Thymus (tissue), 11 donors: Measurements from ENCODE around the gene CD24. TPM values are rescaled to one million over a fixed set of nuclear protein-coding genes. Genes with fewer than 3 reads are reported as not detected.
A peak's percentile ranks its signal among the peaks of the same experiment; 100 is the strongest.
"Not testable (repeated sequence)": the region's sequence is repeated elsewhere in the genome, so short reads cannot be mapped to it uniquely, and the experiment has no call there.

Experiments
- DNase-seq, 9 donors: peaks; one replicate each; pipeline ENCODE4 v3.0.0-alpha.2; 2013; ENCODE audit warnings: low spot score in 9 of 9, low read depth in 6 of 9, missing footprints in 1 of 9
- H3K27ac ChIP-seq, 2 donors: one replicate each; pipeline ENCODE4 v1.5.1; 2013; ENCODE audit warnings: control low read depth in 1 of 2, low read depth in 1 of 2, low read length in 1 of 2, mild to moderate bottlenecking in 1 of 2, moderate library complexity in 1 of 2
- H3K27me3 ChIP-seq, 2 donors: one replicate each; pipeline ENCODE4 v1.5.1; 2013; ENCODE audit warnings: low read length in 1 of 2; ENCODE audit not compliant: control insufficient read depth in 2 of 2, insufficient read depth in 1 of 2
- H3K36me3 ChIP-seq, 2 donors: one replicate each; pipeline ENCODE4 v1.5.1; 2013; ENCODE audit warnings: low read length in 1 of 2, mild to moderate bottlenecking in 1 of 2, moderate library complexity in 1 of 2; ENCODE audit not compliant: control insufficient read depth in 2 of 2, insufficient read depth in 2 of 2
- H3K4me1 ChIP-seq, 2 donors: one replicate each; pipeline ENCODE4 v1.5.1; 2013; ENCODE audit warnings: low read length in 2 of 2; ENCODE audit not compliant: control insufficient read depth in 2 of 2, insufficient read depth in 2 of 2
- H3K4me3 ChIP-seq, 2 donors: one replicate each; pipeline ENCODE4 v1.5.1; 2013; ENCODE audit warnings: low read length in 2 of 2, control low read depth in 1 of 2, mild to moderate bottlenecking in 1 of 2
- H3K9me3 ChIP-seq, 2 donors: one replicate each; pipeline ENCODE4 v1.5.1; 2013; ENCODE audit warnings: low read length in 1 of 2, mild to moderate bottlenecking in 1 of 2; ENCODE audit not compliant: control insufficient read depth in 2 of 2, insufficient read depth in 1 of 2
- WGBS: extraction: QIAGEN DNeasy Blood & Tissue Kit; methylation state at CpG from one replicate; pipeline ENCODE4 v1.1.7; 2013; 5-methylcytosine and 5-hydroxymethylcytosine counted together
- polyA plus RNA-seq: library from polyadenylated mRNA; stranded (reverse); fragments of 200-250 nt; gene quantifications from one replicate; pipeline ENCODE4 v1.2.3, GENCODE V29; 2013
- total RNA-seq: library from RNA; stranded (reverse); fragments of 120-200 nt; gene quantifications from one replicate; pipeline ENCODE4 v1.2.4, GENCODE V29; 2013
- donor health status: healthy.

The CD24 gene
- total and polyA plus RNA-seq, 2 donors, result 13.3 to 71.5 TPM

DNA sequence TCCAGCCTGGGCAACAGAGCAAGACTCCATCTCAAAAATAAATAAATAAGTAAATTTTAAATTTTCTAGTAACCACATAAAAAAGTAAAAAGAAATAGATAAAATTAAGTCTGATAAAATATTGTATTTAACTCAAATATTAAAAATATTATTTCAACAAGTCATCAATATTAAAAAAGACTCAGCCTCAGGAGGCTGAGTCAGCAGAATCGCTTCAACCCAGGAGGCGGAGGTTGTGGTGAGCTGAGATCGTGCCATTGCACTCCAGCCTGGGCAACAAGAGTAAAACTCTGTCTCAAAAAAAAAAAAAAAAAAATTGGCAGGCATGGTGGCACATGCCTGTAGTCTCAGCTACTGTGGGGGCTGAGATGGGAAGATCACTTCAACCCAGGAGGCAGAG, 15.2 kb upstream of the CD24 start:
- not testable (repeated sequence) for H3K4me1 ChIP-seq, H3K27ac ChIP-seq, DNase-seq, H3K36me3 ChIP-seq, H3K27me3 ChIP-seq, H3K9me3 ChIP-seq, H3K4me3 ChIP-seq
- 53% methylated on average over 3 of the region's 3 CpGs for WGBS

DNA sequence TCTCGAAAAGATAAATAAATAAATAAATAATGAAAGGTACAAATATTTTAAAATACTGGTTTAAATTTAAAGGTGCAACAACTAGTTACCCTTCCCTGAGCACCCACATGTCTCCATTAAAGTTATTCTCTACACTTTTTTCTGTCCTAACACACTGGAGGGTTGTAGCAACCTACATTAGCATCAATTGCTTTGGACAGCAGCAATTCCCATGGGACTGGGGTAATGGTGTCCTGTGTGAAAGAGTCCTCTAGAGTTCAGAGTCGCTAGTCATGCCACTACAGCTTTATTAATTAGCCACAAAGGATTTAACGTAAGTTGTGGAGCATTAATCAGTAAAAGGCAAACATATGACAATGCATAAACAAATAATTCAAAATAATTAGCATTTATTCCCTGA, 14.1 kb upstream of the CD24 start:
- DNase-seq, result no peak
- no peaks in the 10 kb centered on the region for H3K4me1 ChIP-seq
- peaks cover 0 to 3% of the 10 kb centered on the region in 2 donors for H3K27me3 ChIP-seq
- H3K27ac ChIP-seq, result no peak overlapping the region
- no peaks in the 10 kb centered on the region for H3K36me3 ChIP-seq
- H3K4me3 ChIP-seq, result no peak overlapping the region
- WGBS, result 92% methylated on average over 3 of the region's 3 CpGs
- no peaks in the 10 kb centered on the region for H3K9me3 ChIP-seq

DNA sequence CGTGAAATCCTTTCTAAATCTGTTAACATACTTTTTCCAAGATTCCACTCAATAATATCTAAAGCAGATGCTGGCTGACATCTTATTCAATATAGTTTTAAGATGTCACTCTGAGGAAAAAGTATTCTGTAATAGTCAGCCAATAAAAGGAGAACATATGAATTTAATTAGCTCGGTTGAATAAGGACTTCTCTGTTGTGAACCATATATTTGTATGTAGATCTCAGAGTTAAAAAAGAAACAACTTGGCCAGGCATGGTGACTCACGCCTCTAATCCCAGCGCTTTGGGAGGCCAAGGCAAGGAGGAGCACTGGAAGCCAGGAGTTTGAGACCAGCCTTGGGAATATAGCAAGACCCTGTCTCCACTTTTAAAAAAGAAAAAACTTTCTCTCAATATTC, 7.4 kb upstream of the CD24 start:
- H3K27me3 ChIP-seq, result peaks cover 10 to 21% of the 10 kb centered on the region in 2 donors
- 96% methylated on average over 4 of the region's 4 CpGs for WGBS
- H3K9me3 ChIP-seq, result no peaks in the 10 kb centered on the region
- H3K27ac ChIP-seq, result no peak overlapping the region
- H3K4me1 ChIP-seq, result no peaks in the 10 kb centered on the region
- no peaks in the 10 kb centered on the region for H3K36me3 ChIP-seq
- no peak for DNase-seq
- no peak overlapping the region for H3K4me3 ChIP-seq

DNA sequence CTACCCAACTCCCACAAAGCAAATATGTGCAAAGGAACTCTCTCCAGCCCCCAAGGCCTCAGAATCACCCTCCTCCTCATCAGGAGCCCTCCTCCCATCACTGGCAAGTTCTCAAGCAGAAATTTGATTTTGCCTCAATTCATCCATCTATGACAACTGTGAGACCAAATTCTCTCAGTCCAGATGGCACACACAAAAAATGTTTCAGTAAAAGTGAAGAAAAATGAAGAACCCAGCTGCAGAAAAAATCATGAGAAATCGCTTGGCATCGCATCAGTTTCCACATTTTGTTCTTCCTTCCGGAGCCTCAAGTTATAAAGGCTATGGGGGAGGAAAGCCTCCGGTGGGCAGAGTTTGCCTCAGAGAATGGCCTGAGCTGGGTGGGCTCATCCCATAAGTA, 6.4 kb upstream of the CD24 start:
- H3K27me3 ChIP-seq, result peaks cover 14 to 29% of the 10 kb centered on the region in 2 donors
- 95% methylated on average over 4 of the region's 4 CpGs for WGBS
- DNase-seq, result no peak

DNA sequence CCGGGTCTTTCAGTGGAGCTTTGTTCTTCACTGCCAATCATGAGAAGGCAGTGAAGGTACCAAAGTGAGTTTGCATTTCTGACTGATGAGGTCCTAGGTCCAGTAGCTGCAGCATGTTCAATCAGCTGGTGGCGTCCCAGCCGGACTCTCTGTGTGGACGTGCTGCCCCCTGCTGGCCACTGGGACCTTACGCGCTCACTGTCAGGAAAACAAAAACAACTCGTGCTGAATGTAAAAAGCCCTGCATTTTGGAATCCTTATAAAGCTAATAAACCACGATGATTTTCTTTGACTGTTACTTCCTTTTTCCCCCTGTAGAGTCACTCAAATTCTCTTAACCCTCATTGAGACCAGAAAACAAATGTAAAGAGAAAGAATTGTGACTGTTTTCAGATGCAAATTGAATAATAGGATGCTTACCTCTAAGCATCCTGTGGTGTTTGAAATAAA, 4.9 kb upstream of the CD24 start:
- H3K27me3 ChIP-seq, result peaks cover 24 to 41% of the 10 kb centered on the region in 2 donors
- H3K4me3 ChIP-seq, result no peak overlapping the region
- peak; percentile 34 to 73 (median 51) for DNase-seq
- H3K36me3 ChIP-seq, result no peaks in the 10 kb centered on the region
- WGBS, result under 1% methylated on average over 8 of the region's 8 CpGs
- no peak overlapping the region for H3K27ac ChIP-seq
- H3K9me3 ChIP-seq, result peaks cover 0 to under 1% of the 10 kb centered on the region in 2 donors
- H3K4me1 ChIP-seq, result peaks cover 0 to 3% of the 10 kb centered on the region in 2 donors

More for the DNA sequence above, 6.4 kb upstream of the CD24 start:
- H3K27ac ChIP-seq, result no peak overlapping the region
- no peaks in the 10 kb centered on the region for H3K36me3 ChIP-seq
- H3K4me1 ChIP-seq, result no peaks in the 10 kb centered on the region
- no peaks in the 10 kb centered on the region for H3K9me3 ChIP-seq
- no peak overlapping the region for H3K4me3 ChIP-seq

DNA sequence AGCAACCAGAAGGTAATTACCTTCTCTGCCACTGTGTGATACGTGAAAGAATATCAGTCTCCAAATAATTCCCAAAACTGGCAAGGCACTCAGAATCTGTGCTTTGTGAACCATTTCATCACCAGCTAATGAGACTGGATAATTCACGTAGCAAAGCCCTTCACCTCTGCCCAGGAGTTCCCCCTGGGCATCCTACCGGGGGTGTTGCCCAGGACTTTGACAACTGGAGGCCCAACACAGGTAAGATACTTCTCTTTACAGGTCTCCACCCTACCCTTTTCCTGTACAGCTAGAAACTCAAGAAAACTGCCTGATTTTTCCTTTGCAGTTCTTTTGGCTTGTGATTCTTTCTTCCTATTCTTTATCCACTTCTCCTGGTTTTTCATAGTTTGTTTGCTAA, 2.7 kb upstream of the CD24 start:
- Histone ChIP-seq H3K4me3 (no peak overlapping the region), H3K27ac (no peak overlapping the region), H3K36me3 (no peaks in the 10 kb centered on the region), H3K27me3 (peaks cover 46 to 61% of the 10 kb centered on the region in 2 donors), H3K4me1 (peaks cover 0 to 16% of the 10 kb centered on the region in 2 donors), H3K9me3 (peaks cover 0 to 13% of the 10 kb centered on the region in 2 donors)
- DNase-seq, result no peak
- WGBS, result 86% methylated on average over 3 of the region's 3 CpGs

DNA sequence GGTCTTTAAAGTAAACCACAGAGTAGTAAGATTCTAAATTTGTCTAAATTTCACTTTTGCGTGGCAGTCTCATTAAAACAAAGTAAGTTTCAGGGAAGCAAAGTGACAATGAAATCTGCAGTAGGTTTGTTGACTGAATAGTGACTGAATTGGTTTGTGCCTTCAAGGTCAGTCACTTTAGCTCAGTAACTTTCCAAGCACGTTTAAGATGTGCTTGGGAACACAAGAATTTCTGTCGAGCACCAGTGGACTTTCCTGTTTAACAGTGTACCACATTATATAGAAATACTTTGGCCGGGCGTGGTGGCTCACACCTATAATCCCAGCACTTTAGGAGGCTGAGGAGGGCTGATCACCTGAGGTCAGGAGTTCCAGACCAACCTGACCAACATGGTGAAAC, 1.7 kb upstream of the CD24 start:
- H3K36me3 ChIP-seq, result no peaks in the 10 kb centered on the region
- H3K27me3 ChIP-seq, result peaks cover 46 to 69% of the 10 kb centered on the region in 2 donors
- no peak for DNase-seq
- H3K4me3 ChIP-seq, result no peak overlapping the region
- H3K9me3 ChIP-seq, result peaks cover 0 to 13% of the 10 kb centered on the region in 2 donors
- 81% methylated on average over 5 of the region's 5 CpGs for WGBS
- H3K4me1 ChIP-seq, result peaks cover 0 to 16% of the 10 kb centered on the region in 2 donors
- H3K27ac ChIP-seq, result no peak overlapping the region

DNA sequence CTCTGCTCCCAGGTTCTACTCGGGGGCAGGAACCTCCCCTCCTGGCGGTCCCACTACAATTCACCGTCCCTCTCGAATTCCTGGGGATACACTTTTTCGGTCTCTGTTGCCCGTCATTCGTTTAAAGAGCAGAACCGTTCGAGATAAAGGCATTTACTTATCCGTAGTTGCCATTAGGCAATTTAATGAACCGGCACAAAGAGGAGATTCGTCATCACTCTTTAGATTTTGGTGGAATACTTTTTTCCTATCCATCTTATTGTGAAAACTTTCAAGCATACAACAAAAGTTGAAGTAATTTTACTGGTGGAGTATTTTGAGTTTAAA, 1.2 kb upstream of the CD24 start:
- peaks cover 46 to 69% of the 10 kb centered on the region in 2 donors for H3K27me3 ChIP-seq

DNA sequence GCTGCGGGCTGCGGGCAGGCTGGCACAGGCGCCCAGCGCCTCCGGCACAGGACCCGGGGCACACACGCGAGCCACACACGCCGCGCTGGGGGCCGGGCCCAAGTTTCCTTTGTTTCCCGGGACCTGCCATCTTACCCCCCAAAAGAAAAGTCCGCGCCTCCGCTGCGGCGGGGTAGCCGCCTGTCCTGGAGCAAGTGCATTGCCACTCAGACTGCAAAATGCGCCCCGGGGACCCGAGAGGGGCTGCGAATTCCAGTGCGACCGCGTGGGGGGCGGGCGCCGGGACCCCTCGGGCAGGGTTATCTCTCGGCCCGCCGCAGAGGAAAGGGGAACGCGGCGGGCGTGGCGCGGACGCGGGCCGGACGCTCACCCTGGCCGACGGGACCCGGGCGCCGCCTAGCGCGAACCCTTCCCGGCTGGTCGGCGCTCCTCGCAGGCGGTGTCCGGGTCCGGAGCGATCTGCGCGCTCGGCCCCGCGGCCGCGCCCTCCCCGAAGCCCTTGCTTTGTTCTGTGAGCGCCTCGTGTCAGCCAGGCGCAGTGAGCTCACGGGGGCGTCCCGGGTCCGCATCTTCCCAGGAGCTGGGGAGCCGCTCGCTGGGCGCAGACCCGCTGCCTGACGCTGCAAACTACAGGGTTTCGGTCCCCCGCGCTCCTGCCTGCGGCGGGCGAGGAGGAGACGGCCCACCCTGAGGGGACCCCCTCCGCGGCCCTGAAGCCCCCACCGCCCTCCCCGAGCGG, 639 bp upstream of the CD24 start:
- peak overlapping the region; percentile 10 to 49 for H3K4me3 ChIP-seq
- peaks cover 0 to 13% of the 10 kb centered on the region in 2 donors for H3K9me3 ChIP-seq
- under 1% methylated on average over 90 of the region's 90 CpGs for WGBS
- peaks cover 46 to 67% of the 10 kb centered on the region in 2 donors for H3K27me3 ChIP-seq
- peaks cover 0 to 16% of the 10 kb centered on the region in 2 donors for H3K4me1 ChIP-seq
- H3K27ac ChIP-seq, result no peak overlapping the region
- H3K36me3 ChIP-seq, result no peaks in the 10 kb centered on the region
- DNase-seq, result peak in 1 of 9 donors; percentile 20

More for the DNA sequence above, 1.2 kb upstream of the CD24 start:
- DNase-seq, result no peak
- Histone ChIP-seq H3K4me1 (peaks cover 0 to 16% of the 10 kb centered on the region in 2 donors), H3K9me3 (peaks cover 0 to 13% of the 10 kb centered on the region in 2 donors), H3K27ac (no peak overlapping the region), H3K4me3 (peak overlapping the region in 1 of 2 donors; percentile 49), H3K36me3 (no peaks in the 10 kb centered on the region)
- WGBS, result 5% methylated on average over 12 of the region's 12 CpGs
